C4-2B (cell line): Measurements from ENCODE around the gene TSPAN18.

Experiments used
- ZFX ChIP-seq: fragments of 450-650 bp; IDR thresholded peaks from 2 replicates; pipeline ENCODE4 v1.6.1; 2017
- TF ChIP-seq, protein P1 (sequence below): fragments of 450-650 bp; conservative IDR thresholded peaks from 2 replicates; pipeline ENCODE4 v1.5.1; 2017; ENCODE audit warnings: mild to moderate bottlenecking

DNA sequence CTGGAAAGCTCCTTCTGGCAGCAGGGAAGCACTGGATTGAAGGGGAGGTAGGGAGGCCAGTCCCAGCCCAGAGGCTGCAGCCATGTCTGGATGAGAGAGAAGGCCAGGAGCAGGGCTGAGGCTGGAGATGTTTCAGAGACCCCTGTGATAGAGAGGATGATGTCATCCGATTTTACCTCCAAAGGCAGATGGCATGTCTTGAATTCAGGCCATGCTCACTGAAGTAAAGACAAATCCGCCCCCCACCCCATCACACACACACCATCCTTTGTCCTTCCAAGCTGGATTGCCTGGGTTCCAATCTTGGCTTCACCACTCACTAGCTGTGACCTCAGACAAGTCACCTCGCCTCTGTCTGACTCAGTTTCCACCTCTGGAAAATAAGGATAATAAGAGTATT lies 176.8 kb downstream of the TSPAN18 start:
- TF ChIP-seq, protein P1, sequence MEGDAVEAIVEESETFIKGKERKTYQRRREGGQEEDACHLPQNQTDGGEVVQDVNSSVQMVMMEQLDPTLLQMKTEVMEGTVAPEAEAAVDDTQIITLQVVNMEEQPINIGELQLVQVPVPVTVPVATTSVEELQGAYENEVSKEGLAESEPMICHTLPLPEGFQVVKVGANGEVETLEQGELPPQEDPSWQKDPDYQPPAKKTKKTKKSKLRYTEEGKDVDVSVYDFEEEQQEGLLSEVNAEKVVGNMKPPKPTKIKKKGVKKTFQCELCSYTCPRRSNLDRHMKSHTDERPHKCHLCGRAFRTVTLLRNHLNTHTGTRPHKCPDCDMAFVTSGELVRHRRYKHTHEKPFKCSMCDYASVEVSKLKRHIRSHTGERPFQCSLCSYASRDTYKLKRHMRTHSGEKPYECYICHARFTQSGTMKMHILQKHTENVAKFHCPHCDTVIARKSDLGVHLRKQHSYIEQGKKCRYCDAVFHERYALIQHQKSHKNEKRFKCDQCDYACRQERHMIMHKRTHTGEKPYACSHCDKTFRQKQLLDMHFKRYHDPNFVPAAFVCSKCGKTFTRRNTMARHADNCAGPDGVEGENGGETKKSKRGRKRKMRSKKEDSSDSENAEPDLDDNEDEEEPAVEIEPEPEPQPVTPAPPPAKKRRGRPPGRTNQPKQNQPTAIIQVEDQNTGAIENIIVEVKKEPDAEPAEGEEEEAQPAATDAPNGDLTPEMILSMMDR: no peak
- no peak for TF ChIP-seq ZFX
